SK-N-SH (cell line): ENCODE results near the gene LSM10. TPM values are rescaled to one million over a fixed set of nuclear protein-coding genes. Genes with fewer than 3 reads are reported as not detected.

Experiments used
- CTCF ChIA-PET: fragments of 300-600, 350-600 bp; formaldehyde crosslinking; extraction: SDS; loops from one replicate; lab custom pipeline; 2021; lab: Yijun Ruan, JAX
- POLR2A ChIA-PET: fragments of 350-600 bp; sonication (Branson Sonifier 250); formaldehyde crosslinking; extraction: SDS; loops from one replicate; lab custom pipeline; 2020; ENCODE audit warnings: antibody characterized with exemption, inconsistent platforms; lab: Yijun Ruan, JAX
- DNase-seq: peaks from one replicate; pipeline ENCODE4 v3.0.0; 2012
- H2AFZ ChIP-seq: fragments of 200-600 bp; sonication (generic); 2 replicates; pipeline ENCODE4 v1.8.1; 2016; ENCODE audit warnings: antibody characterized with exemption, mild to moderate bottlenecking, low read depth
- H3F3A ChIP-seq: fragments of 200-600 bp; sonication (generic); replicated peaks from 2 replicates; pipeline ENCODE3; 2016; ENCODE audit warnings: antibody characterized with exemption, mild to moderate bottlenecking; ENCODE audit not compliant: insufficient read depth
- H3K27ac ChIP-seq, 2 experiments: fragments of 200-500 bp in 1 of 2; fragments of 200-600 bp in 1 of 2; sonication (Bioruptor generic) in 1 of 2; sonication (generic), shearing (Covaris generic) in 1 of 2; 2 replicates each; pipeline versions ENCODE4 v1.5.1 to v1.6.1; 2014 to 2016; ENCODE audit warnings: low read depth in 2 of 2, inconsistent platforms in 1 of 2, low read length in 1 of 2, mild to moderate bottlenecking in 1 of 2, mixed read lengths in 1 of 2
- H3K27me3 ChIP-seq: fragments of 200-600 bp; sonication (generic), shearing (Covaris generic); 2 replicates; pipeline ENCODE4 v1.6.1; 2016; ENCODE audit warnings: mixed run types; ENCODE audit not compliant: insufficient read depth
- H3K36me3 ChIP-seq, 2 experiments: fragments of 200-500 bp in 1 of 2; fragments of 200-600 bp in 1 of 2; sonication (Bioruptor generic) in 1 of 2; sonication (generic) in 1 of 2; replicated peaks in 1 of 2; 2 replicates each; pipeline versions ENCODE3 to v1.5.1; 2014 to 2016; ENCODE audit warnings: low read length in 1 of 2, mild to moderate bottlenecking in 1 of 2; ENCODE audit not compliant: insufficient read depth in 2 of 2, control insufficient read depth in 1 of 2
- H3K4me1 ChIP-seq, 2 experiments: fragments of 200-500 bp in 1 of 2; fragments of 200-600 bp in 1 of 2; sonication (Bioruptor generic) in 1 of 2; sonication (generic), shearing (Covaris generic) in 1 of 2; 2 replicates each; pipeline versions ENCODE4 v1.5.1 to v1.6.1; 2014 to 2016; ENCODE audit warnings: low read depth in 1 of 2, low read length in 1 of 2, mixed run types in 1 of 2; ENCODE audit not compliant: insufficient read depth in 2 of 2, control insufficient read depth in 1 of 2
- H3K4me2 ChIP-seq: fragments of 200-600 bp; sonication (generic), shearing (Covaris generic); 2 replicates; pipeline ENCODE4 v1.6.1; 2017; ENCODE audit warnings: mixed run types
- H3K4me3 ChIP-seq, 2 experiments: fragments of 200-500 bp in 1 of 2; fragments of 200-600 bp in 1 of 2; sonication (Bioruptor generic) in 1 of 2; sonication (generic), shearing (Covaris generic) in 1 of 2; 2 replicates each; pipeline versions ENCODE4 v1.5.1 to v1.8.1; 2014 to 2016; ENCODE audit warnings: low read depth in 2 of 2, inconsistent platforms in 1 of 2, low read length in 1 of 2, mild to moderate bottlenecking in 1 of 2, mixed read lengths in 1 of 2, moderate library complexity in 1 of 2
- H3K79me2 ChIP-seq: fragments of 200-600 bp; sonication (generic); 2 replicates; pipeline ENCODE4 v1.8.1; 2017; ENCODE audit warnings: mild to moderate bottlenecking; ENCODE audit not compliant: insufficient read depth
- H3K9ac ChIP-seq: fragments of 200-600 bp; sonication (generic); 2 replicates; pipeline ENCODE4 v1.6.1; 2017; ENCODE audit warnings: mixed run types
- H3K9me2 ChIP-seq: fragments of 200-600 bp; sonication (generic); 2 replicates; pipeline ENCODE4 v1.6.1; 2017; ENCODE audit warnings: mixed run types
- H3K9me3 ChIP-seq: fragments of 200-600 bp; sonication (generic); 2 replicates; pipeline ENCODE4 v1.6.1; 2017; ENCODE audit warnings: mixed run types, mild to moderate bottlenecking, moderate library complexity
- H4K20me1 ChIP-seq: fragments of 200-600 bp; sonication (generic); 2 replicates; pipeline ENCODE4 v1.6.1; 2017; ENCODE audit warnings: mild to moderate bottlenecking, mixed run types; ENCODE audit not compliant: insufficient read depth
- CHD2 ChIP-seq: fragments of 150-350 bp; IDR thresholded peaks from 2 replicates; pipeline ENCODE4 v1.6.1; 2018; ENCODE audit warnings: low read length; ENCODE audit not compliant: partially characterized antibody
- ELF1 ChIP-seq: IDR thresholded peaks from 2 replicates; pipeline ENCODE4 v1.4.0; 2012
- FOSL2 ChIP-seq: IDR thresholded peaks from 2 replicates; pipeline ENCODE4 v1.4.0; 2012; ENCODE audit warnings: low read depth, mild to moderate bottlenecking, moderate library complexity, borderline replicate concordance
- GATA2 ChIP-seq: sonication (generic); formaldehyde crosslinking; IDR thresholded peaks from 2 replicates; pipeline ENCODE4 v1.5.0; 2020; ENCODE audit warnings: mild to moderate bottlenecking, missing genetic modification reagents
- NFIC ChIP-seq: IDR thresholded peaks from 2 replicates; pipeline ENCODE4 v1.4.0; 2012; ENCODE audit warnings: borderline replicate concordance
- NRF1 ChIP-seq: IDR thresholded peaks from 2 replicates; pipeline ENCODE4 v1.6.1; 2012; ENCODE audit warnings: low read depth, mild to moderate bottlenecking, low read length
- POLR2AphosphoS5 ChIP-seq: IDR thresholded peaks from 2 replicates; pipeline ENCODE4 v1.6.1; 2012; ENCODE audit warnings: low read depth, low read length
- RAD21 ChIP-seq: IDR thresholded peaks from 2 replicates; pipeline ENCODE4 v1.6.1; 2012; ENCODE audit warnings: mild to moderate bottlenecking, low read length
- RXRA ChIP-seq: IDR thresholded peaks from 2 replicates; pipeline ENCODE4 v1.4.0; 2012; ENCODE audit warnings: low read depth, mild to moderate bottlenecking, borderline replicate concordance
- SMC3 ChIP-seq: IDR thresholded peaks from 2 replicates; pipeline ENCODE4 v1.6.1; 2012; ENCODE audit warnings: low read depth, low read length, improper control_type of control experiment
- TAF1 ChIP-seq: IDR thresholded peaks from 2 replicates; pipeline ENCODE4 v1.6.1; 2012; ENCODE audit warnings: low read depth, mild to moderate bottlenecking, low read length, moderate library complexity, borderline replicate concordance
- TCF12 ChIP-seq: IDR thresholded peaks from 2 replicates; pipeline ENCODE4 v1.4.0; 2012
- WGBS: methylation state at CpG from one replicate; pipeline ENCODE4 v1.1.6; 2017; ENCODE audit warnings: low lambda C conversion rate; 5-methylcytosine and 5-hydroxymethylcytosine counted together
- polyA plus RNA-seq, 3 experiments: library from polyadenylated mRNA; depleted of rRNA; stranded (reverse); fragments of >200 nt; gene quantifications; 2 replicates each; pipeline ENCODE4 v1.2.3, GENCODE V29; 2012
- TF ChIP-seq, protein P1 (sequence below): IDR thresholded peaks from 2 replicates; pipeline ENCODE4; 2012
- TF ChIP-seq, protein P2 (sequence below): IDR thresholded peaks from 2 replicates; pipeline ENCODE4 v1.4.0; 2012; ENCODE audit warnings: low read depth, borderline replicate concordance
- TF ChIP-seq, protein P3 (sequence below): fragments of 200-600 bp; sonication (generic); IDR thresholded peaks from 2 replicates; pipeline ENCODE4 v1.6.1; 2017; ENCODE audit warnings: antibody characterized with exemption, mild to moderate bottlenecking, moderate library complexity
- TF ChIP-seq, protein P4 (sequence below): IDR thresholded peaks from 2 replicates; pipeline ENCODE4 v1.4.0; 2012; ENCODE audit warnings: low read depth, borderline replicate concordance

LSM10 gene
- polyA plus RNA-seq, 1 of the 3 experiments (the other 2 are of a cell fraction): 96.8 TPM

DNA sequence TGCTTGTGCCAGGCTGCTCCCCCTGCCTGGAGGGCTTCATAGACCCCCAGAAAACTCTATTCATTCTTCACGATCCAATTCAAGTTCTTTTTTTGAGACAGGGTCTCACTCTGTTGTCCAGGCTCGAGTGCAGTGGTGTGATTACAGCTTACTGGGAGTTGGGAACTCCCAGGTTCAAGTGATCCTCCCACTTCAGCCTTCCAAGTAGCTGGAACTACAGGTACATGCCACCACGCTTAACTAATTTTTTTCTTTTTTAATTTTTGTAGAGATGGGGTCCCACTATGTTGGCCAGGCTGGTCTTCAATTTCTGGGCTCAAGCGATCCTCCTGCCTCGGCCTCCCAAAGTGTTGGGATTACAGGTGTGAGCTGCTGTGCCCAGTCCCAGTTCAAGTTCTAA is 16.3 kb downstream of the LSM10 start:
- peaks cover 6% of the 10 kb centered on the region for H3F3A ChIP-seq
- peaks cover 92% of the 10 kb centered on the region for H3K79me2 ChIP-seq
- H3K9ac ChIP-seq: no peak overlapping the region
- no peaks in the 10 kb centered on the region for H3K9me2 ChIP-seq
- ChIA-PET CTCF (interaction anchor here (0.6 to 10.1 kb wide), 5 partner anchors 14 to 1381 kb away, joined by 3 to 78 read pairs (median 5); no protein-coding TSS in a partner anchor), POLR2A (interaction anchor here (0.6 kb wide), 1 partner anchor 143 kb away, joined by 4 read pairs; no protein-coding TSS in a partner anchor)
- H4K20me1 ChIP-seq: peaks cover 64% of the 10 kb centered on the region
- WGBS: 97% methylated on average over 5 of the region's 5 CpGs
- no peak overlapping the region for H3K4me2 ChIP-seq
- peaks cover 0 to 5% of the 10 kb centered on the region in 2 experiments for H3K36me3 ChIP-seq
- H2AFZ ChIP-seq: no peak overlapping the region
- no peak overlapping the region for H3K4me3 ChIP-seq
- peaks cover 14 to 24% of the 10 kb centered on the region in 2 experiments for H3K4me1 ChIP-seq
- no peaks in the 10 kb centered on the region for H3K27me3 ChIP-seq
- TF ChIP-seq POLR2AphosphoS5: no peak
- TF ChIP-seq RAD21: no peak
- TF ChIP-seq RXRA: no peak
- TF ChIP-seq, protein P1, sequence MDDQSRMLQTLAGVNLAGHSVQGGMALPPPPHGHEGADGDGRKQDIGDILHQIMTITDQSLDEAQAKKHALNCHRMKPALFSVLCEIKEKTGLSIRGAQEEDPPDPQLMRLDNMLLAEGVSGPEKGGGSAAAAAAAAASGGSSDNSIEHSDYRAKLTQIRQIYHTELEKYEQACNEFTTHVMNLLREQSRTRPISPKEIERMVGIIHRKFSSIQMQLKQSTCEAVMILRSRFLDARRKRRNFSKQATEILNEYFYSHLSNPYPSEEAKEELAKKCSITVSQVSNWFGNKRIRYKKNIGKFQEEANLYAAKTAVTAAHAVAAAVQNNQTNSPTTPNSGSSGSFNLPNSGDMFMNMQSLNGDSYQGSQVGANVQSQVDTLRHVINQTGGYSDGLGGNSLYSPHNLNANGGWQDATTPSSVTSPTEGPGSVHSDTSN: no peak
- TF ChIP-seq GATA2: no peak
- TF ChIP-seq, protein P2, sequence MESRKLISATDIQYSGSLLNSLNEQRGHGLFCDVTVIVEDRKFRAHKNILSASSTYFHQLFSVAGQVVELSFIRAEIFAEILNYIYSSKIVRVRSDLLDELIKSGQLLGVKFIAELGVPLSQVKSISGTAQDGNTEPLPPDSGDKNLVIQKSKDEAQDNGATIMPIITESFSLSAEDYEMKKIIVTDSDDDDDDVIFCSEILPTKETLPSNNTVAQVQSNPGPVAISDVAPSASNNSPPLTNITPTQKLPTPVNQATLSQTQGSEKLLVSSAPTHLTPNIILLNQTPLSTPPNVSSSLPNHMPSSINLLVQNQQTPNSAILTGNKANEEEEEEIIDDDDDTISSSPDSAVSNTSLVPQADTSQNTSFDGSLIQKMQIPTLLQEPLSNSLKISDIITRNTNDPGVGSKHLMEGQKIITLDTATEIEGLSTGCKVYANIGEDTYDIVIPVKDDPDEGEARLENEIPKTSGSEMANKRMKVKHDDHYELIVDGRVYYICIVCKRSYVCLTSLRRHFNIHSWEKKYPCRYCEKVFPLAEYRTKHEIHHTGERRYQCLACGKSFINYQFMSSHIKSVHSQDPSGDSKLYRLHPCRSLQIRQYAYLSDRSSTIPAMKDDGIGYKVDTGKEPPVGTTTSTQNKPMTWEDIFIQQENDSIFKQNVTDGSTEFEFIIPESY: no peak
- TF ChIP-seq, protein P3, sequence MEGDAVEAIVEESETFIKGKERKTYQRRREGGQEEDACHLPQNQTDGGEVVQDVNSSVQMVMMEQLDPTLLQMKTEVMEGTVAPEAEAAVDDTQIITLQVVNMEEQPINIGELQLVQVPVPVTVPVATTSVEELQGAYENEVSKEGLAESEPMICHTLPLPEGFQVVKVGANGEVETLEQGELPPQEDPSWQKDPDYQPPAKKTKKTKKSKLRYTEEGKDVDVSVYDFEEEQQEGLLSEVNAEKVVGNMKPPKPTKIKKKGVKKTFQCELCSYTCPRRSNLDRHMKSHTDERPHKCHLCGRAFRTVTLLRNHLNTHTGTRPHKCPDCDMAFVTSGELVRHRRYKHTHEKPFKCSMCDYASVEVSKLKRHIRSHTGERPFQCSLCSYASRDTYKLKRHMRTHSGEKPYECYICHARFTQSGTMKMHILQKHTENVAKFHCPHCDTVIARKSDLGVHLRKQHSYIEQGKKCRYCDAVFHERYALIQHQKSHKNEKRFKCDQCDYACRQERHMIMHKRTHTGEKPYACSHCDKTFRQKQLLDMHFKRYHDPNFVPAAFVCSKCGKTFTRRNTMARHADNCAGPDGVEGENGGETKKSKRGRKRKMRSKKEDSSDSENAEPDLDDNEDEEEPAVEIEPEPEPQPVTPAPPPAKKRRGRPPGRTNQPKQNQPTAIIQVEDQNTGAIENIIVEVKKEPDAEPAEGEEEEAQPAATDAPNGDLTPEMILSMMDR: no peak
- no peak for TF ChIP-seq TAF1
- TF ChIP-seq FOSL2: no peak
- no peak for TF ChIP-seq SMC3
- TF ChIP-seq NFIC: no peak
- TF ChIP-seq TCF12: no peak
- H3K9me3 ChIP-seq: no peaks in the 10 kb centered on the region
- no peak for DNase-seq
- H3K27ac ChIP-seq: no peak overlapping the region

DNA sequence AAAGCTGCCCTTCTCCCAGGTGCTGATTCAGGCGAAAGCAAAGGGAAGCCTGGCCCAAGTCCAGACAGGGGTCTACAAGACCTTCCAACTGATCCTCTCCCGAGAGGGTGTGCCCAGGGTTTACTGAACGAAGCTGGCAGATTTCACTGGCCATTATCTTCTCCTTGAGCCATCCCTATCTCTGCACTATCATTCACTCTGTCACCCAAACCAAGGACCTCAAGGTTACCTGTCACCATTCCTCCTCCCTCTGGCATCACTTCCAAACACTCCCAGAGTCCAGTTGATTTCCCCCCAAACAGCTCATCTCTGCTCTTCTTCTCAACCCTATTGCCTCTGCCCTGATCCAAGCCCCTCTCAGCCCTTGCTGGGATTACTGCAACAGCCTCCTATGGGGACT is 16.9 kb downstream of the LSM10 start:
- ChIA-PET POLR2A (no interaction called here), CTCF (interaction anchor here (2.0 to 10.1 kb wide), 2 partner anchors 13 to 39 kb away, joined by 5 to 78 read pairs; no protein-coding TSS in a partner anchor)
- H3K9ac ChIP-seq: no peak overlapping the region
- peaks cover 64% of the 10 kb centered on the region for H4K20me1 ChIP-seq
- no peak for DNase-seq
- H3K4me3 ChIP-seq: no peak overlapping the region
- H3K4me2 ChIP-seq: peak overlapping the region; percentile 30; the same call in 1 of the 2 replicates
- no peaks in the 10 kb centered on the region for H3K9me3 ChIP-seq
- no peaks in the 10 kb centered on the region for H3K27me3 ChIP-seq
- peaks cover 14 to 26% of the 10 kb centered on the region in 2 experiments for H3K4me1 ChIP-seq
- H3K9me2 ChIP-seq: no peaks in the 10 kb centered on the region
- peaks cover 12% of the 10 kb centered on the region for H3F3A ChIP-seq
- peaks cover 0 to 5% of the 10 kb centered on the region in 2 experiments for H3K36me3 ChIP-seq
- H3K27ac ChIP-seq: no peak overlapping the region
- WGBS: 100% methylated on average over 3 of the region's 3 CpGs
- H3K79me2 ChIP-seq: peaks cover 98% of the 10 kb centered on the region
- no peak overlapping the region for H2AFZ ChIP-seq
- TF ChIP-seq, protein P2: no peak
- no peak for TF ChIP-seq FOSL2
- TF ChIP-seq, protein P4, sequence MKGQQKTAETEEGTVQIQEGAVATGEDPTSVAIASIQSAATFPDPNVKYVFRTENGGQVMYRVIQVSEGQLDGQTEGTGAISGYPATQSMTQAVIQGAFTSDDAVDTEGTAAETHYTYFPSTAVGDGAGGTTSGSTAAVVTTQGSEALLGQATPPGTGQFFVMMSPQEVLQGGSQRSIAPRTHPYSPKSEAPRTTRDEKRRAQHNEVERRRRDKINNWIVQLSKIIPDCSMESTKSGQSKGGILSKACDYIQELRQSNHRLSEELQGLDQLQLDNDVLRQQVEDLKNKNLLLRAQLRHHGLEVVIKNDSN: no peak
- no peak for TF ChIP-seq ELF1
- no peak for TF ChIP-seq RAD21
- no peak for TF ChIP-seq NRF1
- no peak for TF ChIP-seq CHD2
- TF ChIP-seq, protein P3: no peak
- TF ChIP-seq POLR2AphosphoS5: no peak
